NCI-H526 treated with DMSO at 0.1 percent for 48 hours (cell line): ENCODE results near the gene UNC5A.

Experiments
- DNase-seq: peaks from one replicate; lab custom pipeline; 2025; lab: John Stamatoyannopoulos, UW

Gene UNC5A

GRCh38 chr5:176781638-176782570 lies 28.5 kb upstream of the UNC5A start:
- no peak for DNase-seq

- DNase-seq = no peak
Observed at GRCh38 chr5:176784218-176785165, 25.9 kb upstream of the UNC5A start.

DNA sequence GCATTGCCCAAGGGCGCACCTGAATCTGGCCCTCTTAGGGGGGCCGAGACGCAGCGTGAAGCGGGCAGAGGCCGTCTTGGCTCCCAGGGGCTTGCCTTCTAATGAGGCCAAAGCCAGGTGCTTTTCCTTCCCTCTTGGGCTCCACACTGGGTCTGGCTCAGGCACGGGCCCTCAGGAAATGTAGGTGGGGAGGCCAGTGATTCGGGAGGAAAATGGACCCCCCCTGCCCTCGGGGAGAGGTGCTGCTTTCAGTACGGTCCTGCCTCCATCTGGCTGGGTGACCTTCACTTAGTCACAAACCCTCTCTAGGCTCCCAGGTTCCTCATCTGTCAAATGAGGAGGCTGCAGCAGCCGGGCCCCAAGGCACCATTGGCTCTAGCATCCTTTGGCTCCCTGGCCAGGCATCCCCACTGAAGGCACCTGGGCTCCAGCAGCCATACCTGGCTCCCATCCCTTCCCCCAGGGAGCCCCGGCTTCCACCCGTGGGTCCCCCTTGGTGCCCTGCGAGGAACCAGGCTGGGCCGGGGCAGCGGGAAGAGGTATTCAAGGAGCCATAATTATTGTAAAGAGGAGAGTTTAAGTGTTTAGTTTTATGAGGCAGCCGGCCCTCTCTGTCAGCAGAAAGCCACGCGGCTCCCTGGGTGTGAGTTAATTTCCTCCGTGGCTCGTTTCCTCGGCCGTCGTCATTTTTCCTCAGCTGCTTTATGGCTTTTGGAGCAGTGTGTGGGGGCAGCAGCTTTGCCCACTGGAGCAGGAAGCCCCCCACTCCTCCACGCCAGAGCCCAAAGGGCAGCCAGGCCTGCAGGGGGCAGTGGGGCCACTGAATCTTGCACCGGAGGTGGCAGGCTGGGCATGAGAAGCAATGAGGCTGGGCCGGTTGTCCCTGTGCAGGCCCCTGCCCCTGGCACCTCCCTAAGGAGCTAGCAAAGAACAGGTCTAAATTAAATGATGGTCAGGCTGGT lies 24.9 kb upstream of the UNC5A start:
- no peak for DNase-seq

GRCh38 chr5:176787676-176788075 lies 22.7 kb upstream of the UNC5A start:
- DNase-seq = no peak

DNA sequence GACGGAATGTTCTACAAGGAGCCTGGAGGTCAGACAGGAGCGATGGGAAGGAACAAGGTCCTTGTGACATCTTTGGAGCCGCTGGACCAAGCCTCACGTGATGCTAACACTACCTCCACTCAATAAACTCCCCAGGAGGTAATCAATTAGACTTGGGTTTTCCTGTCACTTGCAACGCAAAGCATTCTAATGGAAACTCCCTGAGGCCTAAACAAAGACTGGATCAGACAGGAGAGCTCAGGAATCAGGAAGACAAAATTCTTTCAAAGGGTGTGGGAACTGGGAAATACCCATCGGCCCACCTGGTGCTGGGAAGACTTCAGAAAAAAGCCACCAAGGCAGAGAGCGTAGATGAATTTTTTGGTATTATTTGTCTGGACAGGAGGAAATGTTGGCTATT lies 22.3 kb upstream of the UNC5A start:
- DNase-seq = no peak

DNA sequence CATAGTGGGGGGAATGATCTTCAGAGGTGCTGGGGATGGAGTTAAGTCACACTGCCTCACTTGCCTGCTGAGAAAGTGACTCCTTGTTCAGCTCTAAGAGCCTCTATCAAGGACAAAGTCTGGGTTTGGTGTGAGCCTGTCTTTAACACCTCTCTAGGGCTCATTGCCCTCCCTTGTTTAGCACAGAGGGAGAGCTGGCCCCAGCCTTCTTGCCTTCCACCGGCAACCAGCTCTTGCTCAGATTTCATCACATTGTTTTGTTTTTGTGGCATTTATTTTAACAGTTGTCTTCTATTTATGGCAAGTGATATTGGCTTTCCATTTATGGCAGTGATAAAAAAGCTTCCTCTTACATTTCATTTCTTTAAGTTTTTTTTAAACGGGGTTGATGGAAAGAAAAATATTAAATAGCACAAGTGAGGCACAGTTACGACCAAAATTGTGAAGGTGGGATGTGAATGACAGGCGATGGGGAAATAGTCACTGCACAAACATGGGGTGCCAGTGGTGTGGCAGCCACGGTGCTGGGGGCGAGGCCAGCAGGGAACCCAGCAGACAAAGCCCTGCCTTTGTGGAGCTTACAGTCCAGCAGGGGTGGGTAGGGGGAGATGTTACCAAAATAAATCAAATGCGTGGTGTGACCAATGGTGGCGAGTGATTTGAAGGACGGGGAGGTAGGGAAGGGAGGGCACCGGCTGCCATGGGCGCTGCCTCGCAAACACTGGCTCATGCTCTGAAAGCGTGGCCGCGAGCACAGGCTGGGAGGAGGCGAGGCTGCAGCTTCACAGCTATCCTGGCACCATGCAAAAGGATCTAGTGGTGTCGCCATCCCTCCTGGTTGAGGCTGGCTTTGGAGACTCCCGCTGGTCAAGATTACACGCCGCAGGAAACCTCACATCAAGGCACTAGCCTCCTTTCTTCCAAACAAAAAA lies 21.2 kb upstream of the UNC5A start:
- no peak for DNase-seq

GRCh38 chr5:176789873-176790615 lies 20.3 kb upstream of the UNC5A start:
- no peak for DNase-seq

GRCh38 chr5:176790941-176791340 lies 19.4 kb upstream of the UNC5A start:
- DNase-seq = no peak

DNA sequence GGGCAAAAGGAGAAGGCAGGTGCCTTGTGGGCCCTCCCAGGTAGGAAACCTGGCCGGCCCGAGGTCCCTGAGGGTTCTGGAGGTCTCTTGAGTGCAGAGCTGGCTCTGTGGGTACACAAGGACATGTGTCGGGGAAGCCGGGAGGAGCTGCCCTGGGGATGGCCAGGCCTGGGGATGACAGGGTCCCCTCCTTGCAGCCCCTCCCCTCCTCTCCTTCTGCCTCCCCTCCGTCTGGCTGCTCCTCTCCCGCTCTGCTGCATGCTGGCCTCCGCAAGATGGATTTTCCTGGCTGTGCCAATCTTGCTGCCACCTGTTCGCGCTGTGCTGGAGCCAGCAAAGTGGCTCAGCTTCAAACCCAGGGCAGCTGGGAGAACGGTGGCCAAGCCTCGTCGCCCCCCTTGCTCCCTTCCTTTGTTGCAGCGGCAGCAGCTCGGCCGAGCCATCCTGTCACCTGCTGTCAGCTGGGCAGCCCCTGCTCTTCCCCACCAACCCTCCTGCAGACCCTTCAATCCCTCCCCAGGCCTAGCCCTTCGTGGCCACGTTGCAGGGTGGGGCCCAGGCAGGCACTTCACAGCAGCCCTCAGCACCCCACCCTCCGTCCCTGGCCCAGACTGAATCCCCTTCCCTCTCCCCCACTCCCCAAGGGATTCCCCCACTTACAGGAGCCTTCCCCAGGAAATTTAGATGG lies 17.6 kb upstream of the UNC5A start:
- DNase-seq = no peak

GRCh38 chr5:176793343-176793699 lies 17.0 kb upstream of the UNC5A start:
- DNase-seq = no peak

DNA sequence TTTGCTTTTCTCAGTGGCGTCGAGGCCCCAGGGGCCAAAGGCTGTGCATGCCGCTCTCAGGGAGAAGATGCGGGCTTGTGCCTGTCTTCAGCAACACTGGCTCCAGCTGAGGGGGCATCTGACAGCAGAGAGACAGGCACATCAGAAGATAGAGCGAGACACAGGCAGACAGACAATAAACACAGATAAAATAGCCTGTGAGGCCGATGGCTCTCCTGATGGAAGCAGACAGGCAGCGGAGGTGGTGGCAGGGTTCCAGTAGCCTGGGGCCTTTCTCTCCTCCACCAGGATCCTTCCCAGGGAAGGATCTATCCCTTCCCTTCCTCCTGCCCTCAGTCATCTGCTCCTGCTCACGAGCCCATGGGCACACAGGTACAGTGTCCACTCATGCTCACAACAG lies 16.6 kb upstream of the UNC5A start:
- DNase-seq = no peak

- no peak for DNase-seq
Observed at GRCh38 chr5:176794509-176794908, 15.8 kb upstream of the UNC5A start.

GRCh38 chr5:176796411-176796810 lies 13.9 kb upstream of the UNC5A start:
- no peak for DNase-seq

- no peak for DNase-seq
Observed at GRCh38 chr5:176796970-176797369, 13.4 kb upstream of the UNC5A start.

DNA sequence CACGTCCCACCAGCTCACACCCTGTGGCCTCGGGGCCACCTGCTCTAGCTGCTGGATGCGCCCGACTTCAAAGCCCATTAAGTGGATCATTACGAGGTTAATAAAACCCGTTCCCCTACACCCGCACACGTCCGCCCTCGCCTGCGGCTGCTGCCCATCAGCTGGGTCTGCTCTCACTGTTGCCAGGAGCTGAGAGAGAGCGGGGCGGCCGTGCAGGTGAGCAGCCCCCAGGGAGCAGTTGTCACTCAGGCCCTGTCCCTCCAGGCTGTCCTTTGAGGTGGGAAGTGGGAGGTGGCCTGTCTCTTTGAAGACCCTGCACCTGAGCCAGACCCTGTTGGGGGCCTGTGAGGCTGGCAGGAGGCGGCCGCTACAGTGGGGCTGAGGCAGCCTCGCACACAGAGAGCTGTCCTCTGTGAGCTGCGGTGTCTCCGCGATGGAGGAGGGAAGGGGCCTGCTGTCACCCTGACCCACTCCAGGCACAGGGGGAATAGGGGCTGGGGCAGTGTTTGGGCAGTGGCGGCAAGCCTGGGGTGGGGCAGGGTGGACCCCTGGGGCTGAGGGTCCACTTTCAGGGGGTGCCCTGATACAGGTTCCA lies 12.8 kb upstream of the UNC5A start:
- no peak for DNase-seq

GRCh38 chr5:176798086-176798876 lies 12.1 kb upstream of the UNC5A start:
- DNase-seq = no peak

DNA sequence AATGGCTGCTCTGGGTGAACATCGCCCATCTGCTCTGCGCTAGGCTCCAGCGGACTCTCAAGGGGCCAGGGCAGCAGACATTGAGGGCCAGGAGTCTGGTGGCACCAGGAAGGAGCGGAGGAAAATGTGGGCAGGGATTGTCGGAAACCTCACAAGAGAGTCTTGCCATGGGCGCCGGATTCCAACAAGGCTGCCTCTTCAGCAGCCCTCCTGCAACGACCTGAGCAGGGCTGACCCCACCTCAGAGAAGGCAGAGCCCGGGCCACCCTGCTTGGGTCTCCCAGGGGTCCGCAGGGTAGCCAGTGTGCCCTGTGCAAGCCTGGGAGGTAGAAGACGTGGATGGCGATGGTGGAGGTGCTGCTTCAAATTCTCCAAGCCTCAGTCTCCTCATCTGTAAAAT lies 11.4 kb upstream of the UNC5A start:
- DNase-seq = no peak

GRCh38 chr5:176799488-176799887 lies 10.9 kb upstream of the UNC5A start:
- no peak for DNase-seq
